ENCODE measurements around the gene SAMD1.

DNA sequence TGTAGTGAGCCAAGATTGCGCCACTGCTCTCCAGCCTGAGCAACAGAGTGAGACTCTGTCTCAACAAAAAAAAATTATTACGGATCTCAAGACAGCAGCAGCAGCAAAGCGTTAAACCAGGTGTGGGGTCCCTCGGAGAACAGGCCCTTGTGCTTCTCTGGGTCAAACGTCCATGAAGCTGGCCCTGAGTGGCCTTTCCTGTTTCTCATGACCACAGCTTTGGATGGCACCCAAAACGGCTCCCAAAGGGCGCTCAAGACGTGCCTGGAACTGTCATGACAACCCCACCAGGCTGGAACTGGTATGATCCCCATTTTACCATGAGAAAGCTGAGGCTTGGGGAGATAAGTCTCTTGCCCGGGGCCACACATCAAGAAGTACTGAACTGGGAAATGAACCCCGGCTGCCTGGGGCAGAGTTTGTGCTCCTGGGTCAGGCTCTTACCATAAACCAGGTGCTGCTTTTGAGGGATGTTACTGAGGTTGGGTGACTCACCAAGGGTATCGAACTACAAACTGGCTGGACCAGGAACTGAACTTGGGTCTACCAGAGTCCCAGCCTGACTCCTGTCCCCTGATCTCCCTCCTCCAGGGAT is 11.6 kb upstream of the SAMD1 start:
- TF ChIP-seq CTCF (conservative IDR thresholded peaks at IDR 0.05), result no peak
- TF ChIP-seq ZFX (IDR thresholded peaks at IDR 0.05), result no peak

Measured in C4-2B (cell line).